ENCODE measurements around the gene FOXP1. TPM values are rescaled to one million over a fixed set of nuclear protein-coding genes. Genes with fewer than 3 reads are reported as not detected.

Gene FOXP1
- total and polyA plus RNA-seq, 8 donors, result 12.3 to 215 (median 117) TPM

- 71 to 81% (median 75%) methylated on average over 9 of the region's 9 CpGs for WGBS, 5 donors
- intact Hi-C loops (cut with DNase I; ENCODE audit: low total_unique reads), result no loop called here
- H3K4me1 ChIP-seq, result peaks cover 4 to 40% (median 21%) of the 10 kb centered on the region in 4 donors
Measured at GRCh38 chr3:71144525-71145253, 438.8 kb downstream of the FOXP1 start.

GRCh38 chr3:71143493-71143892 lies 440.0 kb downstream of the FOXP1 start:
- peak overlapping the region; percentile 34 to 80 (median 78) for H3K27ac ChIP-seq
- H3K27me3 ChIP-seq, result no peaks in the 10 kb centered on the region
- TF ChIP-seq POLR2A (IDR thresholded peaks at IDR 0.05), result no peak
- DNase-seq, result no peak
- no peaks in the 10 kb centered on the region for H3K36me3 ChIP-seq
- intact Hi-C loops (cut with DNase I; ENCODE audit: low total_unique reads), result no loop called here
- WGBS, 5 donors, result 94 to 97% (median 94%) methylated on average over 4 of the region's 4 CpGs
- no peaks in the 10 kb centered on the region for H3K9me3 ChIP-seq
- H3K4me3 ChIP-seq, result no peak overlapping the region
- peaks cover 4 to 41% (median 18%) of the 10 kb centered on the region in 4 donors for H3K4me1 ChIP-seq

More at GRCh38 chr3:71144525-71145253, 438.8 kb downstream of the FOXP1 start:
- DNase-seq, result no peak
- Histone ChIP-seq H3K4me3 (no peak overlapping the region), H3K27me3 (no peaks in the 10 kb centered on the region), H3K36me3 (no peaks in the 10 kb centered on the region), H3K9me3 (no peaks in the 10 kb centered on the region), H3K27ac (peak overlapping the region; percentile 6 to 80 (median 46))
- TF ChIP-seq POLR2AphosphoS5 (IDR thresholded peaks at IDR 0.05), result no peak
- TF ChIP-seq EP300 (IDR thresholded peaks at IDR 0.05), result no peak
- no peak for TF ChIP-seq POLR2A (IDR thresholded peaks at IDR 0.05)
- TF ChIP-seq CTCF (IDR thresholded peaks at IDR 0.05), result no peak

GRCh38 chr3:71142441-71143161 lies 440.9 kb downstream of the FOXP1 start:
- intact Hi-C loops (cut with DNase I; ENCODE audit: low total_unique reads), result no loop called here
- H3K4me1 ChIP-seq, result peaks cover 4 to 49% (median 21%) of the 10 kb centered on the region in 4 donors
- DNase-seq, result peak in 1 of 2 donors; percentile 73
- H3K27ac ChIP-seq, result peak overlapping the region; percentile 71 to 80 (median 79)
- no peaks in the 10 kb centered on the region for H3K9me3 ChIP-seq
- TF ChIP-seq POLR2A (IDR thresholded peaks at IDR 0.05), result no peak
- 36 to 51% (median 47%) methylated on average over 7 of the region's 7 CpGs for WGBS, 5 donors
- H3K4me3 ChIP-seq, result no peak overlapping the region
- no peaks in the 10 kb centered on the region for H3K27me3 ChIP-seq
- no peaks in the 10 kb centered on the region for H3K36me3 ChIP-seq

GRCh38 chr3:71140477-71140876 lies 443.1 kb downstream of the FOXP1 start:
- 95 to 99% (median 96%) methylated on average over 3 of the region's 3 CpGs for WGBS, 5 donors
- H3K36me3 ChIP-seq, result no peaks in the 10 kb centered on the region

More at GRCh38 chr3:71140477-71140876, 443.1 kb downstream of the FOXP1 start:
- Histone ChIP-seq H3K4me3 (no peak overlapping the region), H3K27me3 (no peaks in the 10 kb centered on the region), H3K27ac (peak overlapping the region; percentile 71 to 80 (median 78)), H3K9me3 (no peaks in the 10 kb centered on the region), H3K4me1 (peaks cover 19 to 61% (median 37%) of the 10 kb centered on the region in 4 donors)
- TF ChIP-seq POLR2A (IDR thresholded peaks at IDR 0.05) (no peak), CTCF (IDR thresholded peaks at IDR 0.05) (no peak), EP300 (IDR thresholded peaks at IDR 0.05) (no peak), POLR2AphosphoS5 (IDR thresholded peaks at IDR 0.05) (no peak)
- intact Hi-C loops (cut with DNase I; ENCODE audit: low total_unique reads), result no loop called here
- no peak for DNase-seq
